ENCODE measurements around the gene KCTD15.

The KCTD15 gene

DNA sequence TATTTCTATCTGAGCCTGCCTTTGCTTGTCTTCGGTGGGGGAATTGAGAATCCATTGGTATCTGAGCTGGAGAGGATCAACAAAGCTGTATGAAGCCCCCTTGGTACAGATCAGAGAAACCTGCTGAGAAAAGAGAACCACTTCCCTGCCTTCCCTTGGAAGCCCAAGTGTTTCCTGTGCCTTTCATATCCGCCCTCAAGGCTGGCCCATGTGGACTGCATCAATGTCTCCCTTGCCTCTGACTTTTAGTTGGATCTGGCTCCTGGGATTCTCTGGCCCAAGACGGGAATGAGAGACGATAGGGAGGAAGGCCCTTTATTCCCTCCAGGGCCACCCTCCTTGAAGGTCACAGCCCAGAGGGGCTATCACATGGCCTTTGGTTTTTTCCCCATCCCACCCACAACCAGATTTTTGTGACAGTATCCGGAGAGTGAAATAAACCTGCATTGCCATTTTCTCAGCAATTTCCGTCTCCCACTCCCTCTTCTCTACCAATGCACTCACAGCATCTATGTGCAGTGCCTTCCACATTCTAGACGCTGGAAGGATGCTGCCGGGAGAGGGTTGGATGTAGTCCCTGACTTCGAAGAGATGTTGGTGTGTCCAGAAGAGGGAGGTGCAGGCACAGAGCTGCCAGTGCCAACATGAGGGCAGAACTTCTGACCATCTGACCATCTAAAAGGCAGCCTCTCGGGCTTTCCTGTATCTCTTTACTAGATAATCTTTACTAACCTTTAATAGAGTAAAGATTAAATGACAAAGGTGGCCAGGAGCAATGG lies 63.8 kb downstream of the KCTD15 start:
- no peak for DNase-seq (ENCODE audit: low spot score)

DNA sequence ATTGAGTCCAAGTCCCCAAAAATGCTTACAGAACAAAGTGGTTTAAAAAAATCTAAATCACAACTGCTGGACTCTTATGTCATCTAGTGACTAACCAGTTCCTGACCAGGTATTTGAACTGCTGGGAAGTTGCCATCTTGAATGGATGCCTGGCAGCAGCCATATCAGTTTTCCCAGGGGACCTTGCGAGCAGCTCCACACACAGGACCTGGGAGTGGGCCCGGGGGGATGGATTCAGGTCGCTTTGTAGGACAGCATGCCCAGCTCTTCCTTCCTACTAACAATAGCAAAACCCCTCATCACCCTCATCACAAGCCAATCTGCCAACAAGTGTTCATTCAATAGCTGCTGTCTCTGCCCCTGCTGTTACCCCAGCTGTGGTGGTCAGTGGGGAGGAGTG lies 65.3 kb downstream of the KCTD15 start:
- no peak for DNase-seq (ENCODE audit: low spot score)

DNA sequence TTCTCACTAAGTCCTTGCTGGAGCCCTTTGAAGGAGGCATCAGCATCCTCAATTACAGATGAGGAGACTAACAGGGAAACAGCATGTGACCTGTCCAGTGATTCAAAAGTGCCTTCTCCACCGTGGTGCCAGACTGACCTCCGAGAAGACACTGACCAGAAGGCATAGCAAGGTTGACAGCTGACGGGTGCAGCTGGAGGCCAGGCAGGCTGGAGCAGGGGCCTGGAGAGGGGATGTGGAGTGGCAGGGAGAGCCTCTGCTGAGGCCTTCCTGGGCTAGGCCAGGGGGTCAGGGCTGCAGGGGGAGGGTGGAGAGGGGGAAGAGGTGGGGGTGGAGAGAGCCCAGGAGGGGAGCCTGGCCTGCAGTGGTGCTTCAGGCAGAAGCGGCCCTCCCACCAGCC lies 66.3 kb downstream of the KCTD15 start:
- no peak for DNase-seq (ENCODE audit: low spot score)

GRCh38 chr19:33863436-33863835 lies 66.8 kb downstream of the KCTD15 start:
- DNase-seq (ENCODE audit: low spot score) = no peak

- no peak for DNase-seq (ENCODE audit: low spot score)
These were observed 67.7 kb downstream of the KCTD15 start for GRCh38 chr19:33864311-33864850.

DNA sequence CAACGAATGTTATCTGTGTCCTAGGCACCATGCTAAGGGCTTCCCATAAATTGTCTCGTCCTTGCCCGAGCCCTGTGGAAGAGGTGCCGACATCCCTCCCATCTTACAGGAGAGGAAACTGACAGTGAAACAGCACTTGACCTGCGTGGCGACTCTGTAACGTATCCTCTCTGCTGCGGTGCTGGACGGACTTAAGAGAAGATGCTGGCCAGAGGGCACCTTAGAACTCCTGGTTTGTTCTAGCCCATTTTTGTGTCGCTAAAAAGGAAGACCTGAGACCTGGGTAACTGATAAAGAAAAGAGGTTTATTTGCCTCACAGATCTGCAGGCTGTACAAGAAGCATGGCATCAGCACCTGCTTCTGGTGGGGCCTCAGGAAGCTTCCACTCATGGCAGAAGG lies 68.6 kb downstream of the KCTD15 start:
- no peak for DNase-seq (ENCODE audit: low spot score)
